ENCODE data around the gene ZNF891. TPM values are rescaled to one million over a fixed set of nuclear protein-coding genes. Genes with fewer than 3 reads are reported as not detected.

ZNF891 gene
- total RNA-seq = 1 to 10 TPM in 4 of 6 donors, under 1 TPM in 2; 0.57 to 1.6 (median 1.0) TPM
- polyA plus RNA-seq = under 1 TPM; 0.80 to 0.95 TPM

GRCh38 chr12:133130038-133130807 is at the start of gene ZNF891, which contains the start of gene ZNF10:
Gene ZNF891, minus strand, starts transcription at chr12:133130274. Its CDS starts 8,356 bp downstream, at chr12:133121918.
Gene ZNF10, plus strand, starts transcription at chr12:133130627. Its CDS starts 13,866 bp downstream, at chr12:133144493.
- Histone ChIP-seq H3K27ac (peak within 1 kb of the TSS; percentile 86 to 95 (median 92)), H3K4me3 (peak within 1 kb of the TSS; percentile 75 to 87 (median 80)), H3K36me3 (peaks cover 0 to 13% (median 0%) of the 10 kb centered on the region in 3 donors), H3K27me3 (no peaks in the 10 kb centered on the region), H3K9me3 (peaks cover 0 to 13% (median 3%) of the 10 kb centered on the region in 4 donors), H3K4me1 (peaks cover 0 to 6% (median 0%) of the 10 kb centered on the region in 3 donors)
- ATAC-seq (peak; percentile 93 to 99 (median 96)), FAIRE-seq (no peak), DNase-seq (peak; percentile 95 to 99 (median 98))
- intact Hi-C loops (cut with DNase I) = no loop called here
- TF ChIP-seq CTCF (IDR thresholded peaks at IDR 0.05) = no peak
- 0% methylated on average over 74 to 87 of the region's 87 CpGs for WGBS, 2 donors

GRCh38 chr12:133174901-133175300 is 44.8 kb upstream of the ZNF891 start:
- H3K4me3 ChIP-seq = no peak overlapping the region
- WGBS, 2 donors = 71 to 86% methylated on average over 1 of the region's 1 CpG
- no peak overlapping the region for H3K27ac ChIP-seq
- intact Hi-C loops (cut with DNase I) = no loop called here
- no peaks in the 10 kb centered on the region for H3K36me3 ChIP-seq
- TF ChIP-seq CTCF (IDR thresholded peaks at IDR 0.05) = no peak
- H3K9me3 ChIP-seq = no peaks in the 10 kb centered on the region
- H3K4me1 ChIP-seq = no peaks in the 10 kb centered on the region
- no peaks in the 10 kb centered on the region for H3K27me3 ChIP-seq
- DNase-seq = no peak
- no peak for ATAC-seq
- no peak for FAIRE-seq

- Histone ChIP-seq H3K9me3 (no peaks in the 10 kb centered on the region), H3K27me3 (no peaks in the 10 kb centered on the region), H3K36me3 (no peaks in the 10 kb centered on the region), H3K27ac (no peak overlapping the region), H3K4me3 (no peak overlapping the region), H3K4me1 (no peaks in the 10 kb centered on the region)
- TF ChIP-seq CTCF (IDR thresholded peaks at IDR 0.05) = no peak
- FAIRE-seq (no peak), ATAC-seq (no peak), DNase-seq (no peak)
- intact Hi-C loops (cut with DNase I) = no loop called here
- 63 to 67% methylated on average over 1 of the region's 1 CpG for WGBS, 2 donors
These were observed 42.4 kb upstream of the ZNF891 start for GRCh38 chr12:133172491-133172890.

GRCh38 chr12:133165776-133166175 is 35.7 kb upstream of the ZNF891 start:
- ATAC-seq = no peak
- Histone ChIP-seq H3K36me3 (no peaks in the 10 kb centered on the region), H3K4me3 (no peak overlapping the region), H3K9me3 (no peaks in the 10 kb centered on the region), H3K27ac (no peak overlapping the region), H3K27me3 (no peaks in the 10 kb centered on the region), H3K4me1 (no peaks in the 10 kb centered on the region)
- 82 to 84% methylated on average over 3 of the region's 3 CpGs for WGBS, 2 donors
- no peak for DNase-seq
- TF ChIP-seq CTCF (IDR thresholded peaks at IDR 0.05) = no peak
- intact Hi-C loops (cut with DNase I) = no loop called here
- no peak for FAIRE-seq
